Measurements from ENCODE around the gene NDST4.

Gene NDST4

GRCh38 chr4:114785570-114785969, 327.9 kb downstream of the NDST4 start:
- no peak for DNase-seq (ENCODE audit: extremely low read depth, low read depth)

GRCh38 chr4:114783215-114783595, 330.2 kb downstream of the NDST4 start:
- TF ChIP-seq CTCF (IDR thresholded peaks at IDR 0.05; ENCODE audit: low read depth, low read length, missing control alignments) = no peak
- no peak for DNase-seq (ENCODE audit: extremely low read depth, low read depth)
- no peak overlapping the region for H3K4me3 ChIP-seq (replicated peaks; ENCODE audit: low read depth, low read length)

More at GRCh38 chr4:114785570-114785969, 327.9 kb downstream of the NDST4 start:
- TF ChIP-seq CTCF (IDR thresholded peaks at IDR 0.05; ENCODE audit: low read depth, low read length, missing control alignments) = no peak
- H3K4me3 ChIP-seq (replicated peaks; ENCODE audit: low read depth, low read length) = no peak overlapping the region

- no peak for DNase-seq (ENCODE audit: extremely low read depth, low read depth)
- no peak overlapping the region for H3K4me3 ChIP-seq (replicated peaks; ENCODE audit: low read depth, low read length)
- TF ChIP-seq CTCF (IDR thresholded peaks at IDR 0.05; ENCODE audit: low read depth, low read length, missing control alignments) = no peak
Measured at GRCh38 chr4:114782415-114783214, 330.8 kb downstream of the NDST4 start.

- TF ChIP-seq CTCF (IDR thresholded peaks at IDR 0.05; ENCODE audit: low read depth, low read length, missing control alignments) = no peak
- no peak for DNase-seq (ENCODE audit: extremely low read depth, low read depth)
- H3K4me3 ChIP-seq (replicated peaks; ENCODE audit: low read depth, low read length) = no peak overlapping the region
Measured at GRCh38 chr4:114780205-114780604, 333.2 kb downstream of the NDST4 start.

Data from HFF-Myc (cell line).